Chondrocyte (in vitro differentiated cells): Measurements from ENCODE around the gene ASXL3. TPM values are rescaled to one million over a fixed set of nuclear protein-coding genes. Genes with fewer than 3 reads are reported as not detected.

Experiments
- DNase-seq: peaks from one replicate; pipeline ENCODE4 v3.0.0; 2021; ENCODE audit warnings: mixed read lengths, low spot score
- H3K27ac Mint-ChIP-seq: one replicate; pipeline ENCODE4 v1.8.0; 2021; ENCODE audit warnings: mild to moderate bottlenecking, moderate library complexity, mixed read lengths; ENCODE audit not compliant: unreplicated experiment
- H3K27me3 Mint-ChIP-seq: 2 replicates; pipeline ENCODE4 v1.8.0; 2021; ENCODE audit warnings: low read depth, mixed read lengths
- H3K36me3 Mint-ChIP-seq: 2 replicates; pipeline ENCODE4 v1.8.0; 2021; ENCODE audit warnings: low read depth, mixed read lengths
- H3K4me1 Mint-ChIP-seq: 2 replicates; pipeline ENCODE4 v1.8.0; 2021; ENCODE audit warnings: low read depth, mild to moderate bottlenecking, mixed read lengths
- H3K4me3 Mint-ChIP-seq: one replicate; pipeline ENCODE4 v1.8.0; 2021; ENCODE audit warnings: mild to moderate bottlenecking, moderate library complexity, mixed read lengths; ENCODE audit not compliant: unreplicated experiment
- H3K9me3 Mint-ChIP-seq: 2 replicates; pipeline ENCODE4 v1.8.0; 2021; ENCODE audit warnings: low read depth, mixed read lengths
- CTCF ChIP-seq: fragments of 200-600 bp; sonication (generic); IDR thresholded peaks from 2 replicates; pipeline ENCODE4 v1.5.0; 2021; ENCODE audit warnings: antibody characterized with exemption, mild to moderate bottlenecking, moderate library complexity
- total RNA-seq: library from RNA; stranded (reverse); gene quantifications from 3 replicates; pipeline ENCODE4 v1.2.1, GENCODE V29; 2021

Gene ASXL3
- total RNA-seq, 1 donor from 2014 or later: 3.9 TPM

GRCh38 chr18:33717339-33717738 is 139.3 kb downstream of the ASXL3 start:
- Mint-ChIP-seq H3K9me3 (peaks cover 4% of the 10 kb centered on the region), H3K27ac (no peak overlapping the region), H3K36me3 (peaks cover 4% of the 10 kb centered on the region), H3K4me3 (no peak overlapping the region), H3K27me3 (no peaks in the 10 kb centered on the region), H3K4me1 (peaks cover 28% of the 10 kb centered on the region)
- TF ChIP-seq CTCF: no peak
- no peak for DNase-seq

- H3K4me3 Mint-ChIP-seq: no peak overlapping the region
- no peak for DNase-seq
- TF ChIP-seq CTCF: no peak
- peaks cover 28% of the 10 kb centered on the region for H3K4me1 Mint-ChIP-seq
- H3K27ac Mint-ChIP-seq: peak overlapping the region; percentile 42
- H3K36me3 Mint-ChIP-seq: no peaks in the 10 kb centered on the region
- H3K27me3 Mint-ChIP-seq: no peaks in the 10 kb centered on the region
- peaks cover 11% of the 10 kb centered on the region for H3K9me3 Mint-ChIP-seq
Measured at GRCh38 chr18:33720133-33720532, 142.1 kb downstream of the ASXL3 start.

- no peaks in the 10 kb centered on the region for H3K9me3 Mint-ChIP-seq
- no peaks in the 10 kb centered on the region for H3K27me3 Mint-ChIP-seq
- no peaks in the 10 kb centered on the region for H3K36me3 Mint-ChIP-seq
- TF ChIP-seq CTCF: no peak
- H3K4me1 Mint-ChIP-seq: no peaks in the 10 kb centered on the region
- no peak overlapping the region for H3K27ac Mint-ChIP-seq
- H3K4me3 Mint-ChIP-seq: no peak overlapping the region
- no peak for DNase-seq
Measured at GRCh38 chr18:33729556-33729955, 151.5 kb downstream of the ASXL3 start.

- TF ChIP-seq CTCF: no peak
- no peak for DNase-seq
- Mint-ChIP-seq H3K4me3 (no peak overlapping the region), H3K9me3 (no peaks in the 10 kb centered on the region), H3K4me1 (no peaks in the 10 kb centered on the region), H3K27me3 (no peaks in the 10 kb centered on the region), H3K36me3 (peaks cover 2% of the 10 kb centered on the region), H3K27ac (no peak overlapping the region)
Measured at GRCh38 chr18:33733376-33733775, 155.4 kb downstream of the ASXL3 start.

- no peak for DNase-seq
- no peaks in the 10 kb centered on the region for H3K4me1 Mint-ChIP-seq
- H3K9me3 Mint-ChIP-seq: no peaks in the 10 kb centered on the region
- H3K36me3 Mint-ChIP-seq: peaks cover 15% of the 10 kb centered on the region
- H3K27ac Mint-ChIP-seq: no peak overlapping the region
- no peaks in the 10 kb centered on the region for H3K27me3 Mint-ChIP-seq
- no peak overlapping the region for H3K4me3 Mint-ChIP-seq
- no peak for TF ChIP-seq CTCF
Measured at GRCh38 chr18:33735428-33735827, 157.4 kb downstream of the ASXL3 start.
